Measurements from ENCODE around the gene HP.

Gene HP

GRCh38 chr16:72013888-72014581 is 40.3 kb upstream of the HP start:
- Histone ChIP-seq H3K27me3 (no peaks in the 10 kb centered on the region), H3K36me3 (peaks cover 29% of the 10 kb centered on the region), H3K4me1 (no peaks in the 10 kb centered on the region), H3K4me3 (ENCODE audit: low read depth, low read length) (no peak overlapping the region), H3K9me3 (no peaks in the 10 kb centered on the region)
- DNase-seq: no peak
- TF ChIP-seq, protein P1, sequence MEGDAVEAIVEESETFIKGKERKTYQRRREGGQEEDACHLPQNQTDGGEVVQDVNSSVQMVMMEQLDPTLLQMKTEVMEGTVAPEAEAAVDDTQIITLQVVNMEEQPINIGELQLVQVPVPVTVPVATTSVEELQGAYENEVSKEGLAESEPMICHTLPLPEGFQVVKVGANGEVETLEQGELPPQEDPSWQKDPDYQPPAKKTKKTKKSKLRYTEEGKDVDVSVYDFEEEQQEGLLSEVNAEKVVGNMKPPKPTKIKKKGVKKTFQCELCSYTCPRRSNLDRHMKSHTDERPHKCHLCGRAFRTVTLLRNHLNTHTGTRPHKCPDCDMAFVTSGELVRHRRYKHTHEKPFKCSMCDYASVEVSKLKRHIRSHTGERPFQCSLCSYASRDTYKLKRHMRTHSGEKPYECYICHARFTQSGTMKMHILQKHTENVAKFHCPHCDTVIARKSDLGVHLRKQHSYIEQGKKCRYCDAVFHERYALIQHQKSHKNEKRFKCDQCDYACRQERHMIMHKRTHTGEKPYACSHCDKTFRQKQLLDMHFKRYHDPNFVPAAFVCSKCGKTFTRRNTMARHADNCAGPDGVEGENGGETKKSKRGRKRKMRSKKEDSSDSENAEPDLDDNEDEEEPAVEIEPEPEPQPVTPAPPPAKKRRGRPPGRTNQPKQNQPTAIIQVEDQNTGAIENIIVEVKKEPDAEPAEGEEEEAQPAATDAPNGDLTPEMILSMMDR (IDR thresholded peaks at IDR 0.05; ENCODE audit: low read depth, low read length): no peak

- DNase-seq: no peak
- H3K36me3 ChIP-seq: peaks cover 31% of the 10 kb centered on the region
- no peaks in the 10 kb centered on the region for H3K9me3 ChIP-seq
- H3K4me3 ChIP-seq (ENCODE audit: low read depth, low read length): no peak overlapping the region
- H3K27me3 ChIP-seq: no peaks in the 10 kb centered on the region
- TF ChIP-seq, protein P1 (IDR thresholded peaks at IDR 0.05; ENCODE audit: low read depth, low read length): no peak
- no peaks in the 10 kb centered on the region for H3K4me1 ChIP-seq
Observed at GRCh38 chr16:72014675-72015074, 39.6 kb upstream of the HP start.

DNA sequence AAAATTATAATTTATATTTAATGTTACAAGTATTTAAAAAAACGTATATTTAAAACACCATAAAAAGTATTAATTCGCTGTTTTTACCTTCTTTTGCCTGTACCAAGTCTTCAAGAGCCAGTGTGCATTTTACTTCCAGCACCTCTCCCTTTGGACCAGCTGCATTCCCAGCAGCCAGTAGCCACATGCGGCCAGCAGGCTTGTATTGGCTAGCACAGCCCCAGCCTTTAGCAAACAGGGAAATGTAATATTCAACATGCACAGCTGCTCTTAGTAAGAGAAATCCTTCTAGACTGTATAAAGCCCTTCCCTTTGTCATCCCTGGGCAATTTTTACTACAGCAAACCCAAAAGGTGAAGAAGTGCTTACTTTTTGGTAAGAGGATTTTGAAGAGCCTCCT is 39.2 kb upstream of the HP start:
- no peaks in the 10 kb centered on the region for H3K9me3 ChIP-seq
- no peak for DNase-seq
- H3K4me3 ChIP-seq (ENCODE audit: low read depth, low read length): no peak overlapping the region
- H3K27me3 ChIP-seq: no peaks in the 10 kb centered on the region
- H3K4me1 ChIP-seq: no peaks in the 10 kb centered on the region
- H3K36me3 ChIP-seq: peaks cover 31% of the 10 kb centered on the region
- TF ChIP-seq, protein P1 (IDR thresholded peaks at IDR 0.05; ENCODE audit: low read depth, low read length): no peak

DNA sequence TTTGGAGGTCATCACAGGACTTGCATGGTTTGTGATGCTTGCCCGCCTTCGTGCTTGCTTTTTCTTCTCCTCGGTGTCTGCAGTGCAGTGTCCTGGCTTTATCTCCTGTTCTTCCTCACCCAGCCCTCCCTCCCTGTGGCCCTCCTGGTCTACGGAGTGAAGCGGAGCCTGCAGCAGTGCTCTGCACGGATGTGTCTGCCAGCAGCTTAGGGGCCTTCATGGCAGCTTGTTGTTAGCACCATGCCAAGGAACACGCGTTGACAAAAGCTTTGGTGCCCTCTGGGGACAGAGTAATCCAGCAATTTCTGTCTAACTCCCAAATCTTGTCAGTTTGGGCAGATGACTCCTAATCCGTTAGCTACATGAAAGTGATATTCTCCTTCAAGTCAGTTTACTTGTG is 35.8 kb upstream of the HP start:
- no peaks in the 10 kb centered on the region for H3K9me3 ChIP-seq
- TF ChIP-seq, protein P1 (IDR thresholded peaks at IDR 0.05; ENCODE audit: low read depth, low read length): no peak
- H3K36me3 ChIP-seq: peaks cover 38% of the 10 kb centered on the region
- H3K27me3 ChIP-seq: no peaks in the 10 kb centered on the region
- DNase-seq: no peak
- H3K4me1 ChIP-seq: no peaks in the 10 kb centered on the region
- no peak overlapping the region for H3K4me3 ChIP-seq (ENCODE audit: low read depth, low read length)

DNA sequence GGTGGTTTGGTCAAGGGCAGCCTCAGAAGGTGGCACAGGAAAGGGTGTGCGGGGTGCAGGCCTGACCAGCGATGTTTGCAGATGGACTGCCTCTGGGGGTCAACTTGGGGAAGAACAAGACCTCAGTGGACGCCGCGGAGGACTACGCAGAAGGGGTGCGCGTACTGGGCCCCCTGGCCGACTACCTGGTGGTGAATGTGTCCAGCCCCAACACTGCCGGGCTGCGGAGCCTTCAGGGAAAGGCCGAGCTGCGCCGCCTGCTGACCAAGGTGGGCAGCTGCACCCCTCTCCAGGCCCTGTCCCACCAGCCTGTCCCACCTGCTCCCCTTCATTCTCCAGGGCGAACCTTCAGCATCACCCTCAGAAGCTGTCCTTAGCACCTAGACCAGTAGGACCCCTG is 33.3 kb upstream of the HP start:
- TF ChIP-seq, protein P1 (IDR thresholded peaks at IDR 0.05; ENCODE audit: low read depth, low read length): 0 out of 2 replicates have a peak, but pooled peaks have one; percentile 17
- DNase-seq: peak; percentile 21
- Histone ChIP-seq H3K36me3 (peaks cover 42% of the 10 kb centered on the region), H3K27me3 (no peaks in the 10 kb centered on the region), H3K4me3 (ENCODE audit: low read depth, low read length) (no peak overlapping the region), H3K4me1 (no peaks in the 10 kb centered on the region), H3K9me3 (no peaks in the 10 kb centered on the region)

- peaks cover 42% of the 10 kb centered on the region for H3K36me3 ChIP-seq
Observed at GRCh38 chr16:72022127-72022526, 32.2 kb upstream of the HP start.

More at GRCh38 chr16:72022127-72022526, 32.2 kb upstream of the HP start:
- Histone ChIP-seq H3K4me3 (ENCODE audit: low read depth, low read length) (no peak overlapping the region), H3K9me3 (no peaks in the 10 kb centered on the region), H3K27me3 (no peaks in the 10 kb centered on the region), H3K4me1 (no peaks in the 10 kb centered on the region)
- TF ChIP-seq, protein P1 (IDR thresholded peaks at IDR 0.05; ENCODE audit: low read depth, low read length): no peak
- DNase-seq: no peak
